ENCODE data around the gene MRFAP1L1. TPM values are rescaled to one million over a fixed set of nuclear protein-coding genes. Genes with fewer than 3 reads are reported as not detected.

The MRFAP1L1 gene
- total RNA-seq, 2 experiments from 2014 or later, result 81.9 to 83.1 TPM

DNA sequence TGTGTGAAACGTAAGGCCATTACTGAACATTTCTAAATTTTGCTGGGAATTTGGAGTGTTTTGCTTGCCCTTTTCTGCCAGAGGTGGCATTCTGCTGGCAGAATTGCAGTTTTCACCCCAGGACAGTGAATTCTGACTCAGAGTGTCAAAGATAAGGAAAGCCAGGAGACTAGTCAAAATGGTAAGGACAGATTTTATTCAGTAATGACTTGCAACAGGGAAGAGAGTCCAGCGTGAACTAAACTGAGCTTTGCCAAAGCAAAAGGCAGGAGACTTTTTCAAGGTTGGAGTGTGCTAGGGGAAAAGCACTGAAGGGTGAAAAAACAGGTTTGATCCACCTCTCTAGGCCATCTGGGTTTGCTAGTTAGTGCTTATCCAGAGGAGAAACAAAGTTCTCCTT is 49.8 kb downstream of the MRFAP1L1 start:
- H3K27me3 Mint-ChIP-seq, result peaks cover 45% of the 10 kb centered on the region
- peaks cover 8% of the 10 kb centered on the region for H3K4me1 Mint-ChIP-seq
- no peak overlapping the region for H3K27ac Mint-ChIP-seq
- DNase-seq, result no peak
- no peaks in the 10 kb centered on the region for H3K36me3 Mint-ChIP-seq (ENCODE audit: low read depth)
- no peak overlapping the region for H3K4me3 Mint-ChIP-seq
- ChIA-PET POLR2A (interaction anchor here (3.3 kb wide), 1 partner anchor 14 kb away, joined by 17 read pairs; a partner anchor contains a TSS), CTCF (interaction anchor here (1.1 to 2.0 kb wide), 3 partner anchors 15 to 214 kb away, joined by 3 to 9 read pairs (median 8); no protein-coding TSS in a partner anchor)
- H3K9me3 Mint-ChIP-seq, result peaks cover 2% of the 10 kb centered on the region

DNA sequence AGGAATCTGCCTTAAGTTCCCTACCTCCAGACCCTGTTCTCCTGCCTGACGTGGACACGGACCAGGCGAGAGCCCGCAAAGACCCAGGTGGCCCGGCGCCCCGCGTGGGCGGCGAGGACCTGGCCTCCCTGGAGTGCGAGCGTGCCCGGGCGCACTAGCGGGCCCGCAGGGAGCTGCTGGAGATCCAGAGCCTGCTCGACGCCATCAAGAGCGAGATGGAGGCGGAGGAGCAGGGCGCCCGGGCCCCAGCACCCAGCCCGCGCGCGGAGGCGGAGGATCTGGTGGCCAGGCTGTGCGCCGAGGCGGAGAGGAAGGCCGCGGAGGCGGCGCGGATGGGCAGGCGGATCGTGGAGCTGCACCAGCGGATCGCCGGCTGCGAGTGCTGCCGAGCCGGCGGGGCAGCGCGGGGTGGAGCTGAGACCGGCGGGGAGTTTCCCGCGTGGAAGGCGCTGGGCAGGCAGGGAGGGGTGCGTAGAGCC is 51.0 kb downstream of the MRFAP1L1 start:
- peak overlapping the region; percentile 60 for H3K4me3 Mint-ChIP-seq
- CTCF ChIA-PET, result interaction anchor here (1.3 to 2.0 kb wide), 2 partner anchors 16 to 17 kb away, joined by 8 to 9 read pairs; no protein-coding TSS in a partner anchor
- no peaks in the 10 kb centered on the region for H3K36me3 Mint-ChIP-seq (ENCODE audit: low read depth)
- H3K9me3 Mint-ChIP-seq, result peaks cover 2% of the 10 kb centered on the region
- DNase-seq, result peak; percentile 43
- H3K27me3 Mint-ChIP-seq, result peaks cover 41% of the 10 kb centered on the region
- POLR2A ChIA-PET, result interaction anchor here (0.8 to 3.3 kb wide), 5 partner anchors 14 to 409 kb away, joined by 3 to 17 read pairs (median 4); partner anchors contain the start of genes GRPEL1 and MRFAP1
- peaks cover 8% of the 10 kb centered on the region for H3K4me1 Mint-ChIP-seq
- no peak overlapping the region for H3K27ac Mint-ChIP-seq

DNA sequence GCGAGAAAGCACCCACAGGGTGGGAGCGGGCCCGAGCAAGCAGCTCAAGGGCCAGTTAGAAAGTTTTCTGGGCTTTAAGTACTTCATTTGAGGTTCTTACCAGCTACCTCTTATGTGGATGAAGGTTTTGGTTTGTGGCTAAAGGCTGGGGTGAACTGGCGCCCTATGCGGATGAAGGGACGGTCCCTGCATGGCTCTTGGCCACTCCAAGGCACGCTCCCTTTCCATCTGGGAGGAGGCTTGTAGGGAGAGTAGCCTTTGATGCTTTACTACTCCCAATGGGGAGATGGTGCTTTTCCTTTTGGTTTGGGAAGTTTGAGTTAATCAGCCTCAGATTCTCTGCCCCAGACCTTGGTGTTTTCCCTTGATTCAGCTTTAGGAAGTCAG is 51.5 kb downstream of the MRFAP1L1 start:
- POLR2A ChIA-PET, result interaction anchor here (1.7 to 3.3 kb wide), 3 partner anchors 16 to 410 kb away, joined by 4 to 17 read pairs (median 15); partner anchors contain the start of genes GRPEL1 and MRFAP1
- no peak overlapping the region for H3K4me3 Mint-ChIP-seq

More for the DNA sequence above, 51.5 kb downstream of the MRFAP1L1 start:
- peaks cover 8% of the 10 kb centered on the region for H3K4me1 Mint-ChIP-seq
- H3K36me3 Mint-ChIP-seq (ENCODE audit: low read depth), result no peaks in the 10 kb centered on the region
- H3K27ac Mint-ChIP-seq, result no peak overlapping the region
- peaks cover 37% of the 10 kb centered on the region for H3K27me3 Mint-ChIP-seq
- H3K9me3 Mint-ChIP-seq, result peaks cover 2% of the 10 kb centered on the region
- CTCF ChIA-PET, result interaction anchor here (2.0 kb wide), 1 partner anchor 16 kb away, joined by 9 read pairs; no protein-coding TSS in a partner anchor
- DNase-seq, result no peak

Other genes starting within 250 kb of the MRFAP1L1 start
- gene PPP2R2C, start 237.3 kb downstream of the MRFAP1L1 start, total RNA-seq, result not detected
- gene MAN2B2, start 134.7 kb downstream of the MRFAP1L1 start, total RNA-seq, result 10 to 100 TPM; 34.8 to 36.3 TPM
- 100 to 1,000 TPM; 142 to 144 TPM for gene MRFAP1, start 69.2 kb downstream of the MRFAP1L1 start, total RNA-seq
- 100 to 1,000 TPM; 165 to 176 TPM for gene S100P, start 16.0 kb downstream of the MRFAP1L1 start, total RNA-seq
- gene BLOC1S4, start 6.3 kb upstream of the MRFAP1L1 start, total RNA-seq, result 10 to 100 TPM; 22.9 to 23.2 TPM
- gene KIAA0232, start 72.9 kb upstream of the MRFAP1L1 start, total RNA-seq, result 10 to 100 TPM; 23.2 to 24.1 TPM
- 10 to 100 TPM; 53.7 to 55.3 TPM for gene TBC1D14, start 200.0 kb upstream of the MRFAP1L1 start, total RNA-seq